ENCODE results near the gene TVP23C. TPM values are rescaled to one million over a fixed set of nuclear protein-coding genes. Genes with fewer than 3 reads are reported as not detected.

The TVP23C gene
- total RNA-seq, 1 experiment from 2014 or later: 6.7 TPM

- BruUV-seq (replicated peaks): no TSS peak
- Histone ChIP-seq H3K36me3 (ENCODE audit: control insufficient read depth, insufficient read depth, low read length) (no peaks in the 10 kb centered on the region), H3K4me3 (ENCODE audit: low read depth in 2 of 2, low read length in 2 of 2) (no peak overlapping the region), H3K4me1 (ENCODE audit: control insufficient read depth, insufficient read depth, low read length) (no peaks in the 10 kb centered on the region), H3K27ac (ENCODE audit: low read length) (no peak overlapping the region), H3K27me3 (ENCODE audit: control insufficient read depth, insufficient read depth, low read length) (no peaks in the 10 kb centered on the region), H3K9me3 (ENCODE audit: control insufficient read depth, insufficient read depth, low read depth, low read length) (no peaks in the 10 kb centered on the region)
- ATAC-seq (no peak), DNase-seq (ENCODE audit: low read depth, low spot score) (no peak)
- intact Hi-C loops (cut with micrococcal nuclease; ENCODE audit: unreplicated experiment): no loop called here
- in situ Hi-C loops (cut with HindIII; ENCODE audit: low pct_unique_long_range_greater_than_20kb, low sequenced_read_pairs): no loop called here
- POLR2A ChIA-PET: interaction anchor here (0.7 kb wide), 1 partner anchor 1334 kb away, joined by 4 read pairs; no protein-coding TSS in a partner anchor
- CTCF ChIA-PET: no interaction called here
- TF ChIP-seq SIN3A (IDR thresholded peaks at IDR 0.05; ENCODE audit: borderline replicate concordance, insufficient read depth, low read depth, low read length): no peak
- no peak for TF ChIP-seq CTCF (IDR thresholded peaks at IDR 0.05)
- TF ChIP-seq TCF7L2 (IDR thresholded peaks at IDR 0.05; ENCODE audit: low read depth, low read length): no peak
- no peak for TF ChIP-seq REST (IDR thresholded peaks at IDR 0.05; ENCODE audit: insufficient read depth in 1 of 2, low read depth in 2 of 2, low read length in 1 of 2)
- TF ChIP-seq POLR2AphosphoS5 (IDR thresholded peaks at IDR 0.05; ENCODE audit: low read depth, low read length): no peak
Observed at GRCh38 chr17:15494821-15495220, 68.5 kb downstream of the TVP23C start.

DNA sequence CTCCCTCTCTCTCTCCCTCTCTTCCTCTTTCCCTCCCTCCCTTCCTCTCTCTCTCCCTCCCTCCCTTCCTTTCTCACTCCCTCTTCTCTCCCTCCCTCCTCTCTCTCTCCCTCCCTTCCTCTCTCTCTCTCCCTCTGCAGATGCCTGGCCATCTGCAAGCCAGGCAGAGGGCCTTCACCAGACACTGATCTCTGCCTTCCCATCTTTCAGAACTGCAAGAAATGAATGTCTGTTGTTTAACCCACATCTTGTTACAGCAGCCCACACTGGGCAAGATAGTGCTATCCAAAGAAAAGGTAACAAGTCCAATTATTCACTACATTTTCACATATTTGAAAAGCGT is 69.6 kb downstream of the TVP23C start:
- H3K4me3 ChIP-seq (ENCODE audit: low read depth in 2 of 2, low read length in 2 of 2): no peak overlapping the region
- no peaks in the 10 kb centered on the region for H3K27me3 ChIP-seq (ENCODE audit: control insufficient read depth, insufficient read depth, low read length)
- no peaks in the 10 kb centered on the region for H3K36me3 ChIP-seq (ENCODE audit: control insufficient read depth, insufficient read depth, low read length)
- POLR2A ChIA-PET: interaction anchor here (0.5 kb wide), 1 partner anchor 677 kb away, joined by 4 read pairs; no protein-coding TSS in a partner anchor
- H3K27ac ChIP-seq (ENCODE audit: low read length): no peak overlapping the region
- BruUV-seq (replicated peaks): no TSS peak
- ATAC-seq (no peak), DNase-seq (ENCODE audit: low read depth, low spot score) (no peak)
- H3K9me3 ChIP-seq (ENCODE audit: control insufficient read depth, insufficient read depth, low read depth, low read length): no peaks in the 10 kb centered on the region
- H3K4me1 ChIP-seq (ENCODE audit: control insufficient read depth, insufficient read depth, low read length): no peaks in the 10 kb centered on the region
- TF ChIP-seq TCF7L2 (IDR thresholded peaks at IDR 0.05; ENCODE audit: low read depth, low read length) (no peak), REST (IDR thresholded peaks at IDR 0.05; ENCODE audit: insufficient read depth in 1 of 2, low read depth in 2 of 2, low read length in 1 of 2) (no peak), POLR2AphosphoS5 (IDR thresholded peaks at IDR 0.05; ENCODE audit: low read depth, low read length) (no peak), SIN3A (IDR thresholded peaks at IDR 0.05; ENCODE audit: borderline replicate concordance, insufficient read depth, low read depth, low read length) (no peak), CTCF (IDR thresholded peaks at IDR 0.05) (no peak)
- in situ Hi-C loops (cut with HindIII; ENCODE audit: low pct_unique_long_range_greater_than_20kb, low sequenced_read_pairs) (no loop called here), intact Hi-C loops (cut with micrococcal nuclease; ENCODE audit: unreplicated experiment) (no loop called here)
- CTCF ChIA-PET: no interaction called here
